GM19240 (cell line): ENCODE data around the gene FGF2.

Source experiments
- DNase-seq: peaks from one replicate; pipeline ENCODE4 v3.0.0; 2011; ENCODE audit warnings: low spot score; ENCODE audit not compliant: insufficient read length

FGF2 gene

GRCh38 chr4:122890147-122890795, 63.6 kb downstream of the FGF2 start:
- DNase-seq: no peak

- DNase-seq: no peak
These were observed 68.2 kb downstream of the FGF2 start for GRCh38 chr4:122894827-122895226.

GRCh38 chr4:122895336-122895995, 68.8 kb downstream of the FGF2 start:
- no peak for DNase-seq

GRCh38 chr4:122896270-122896669, 69.6 kb downstream of the FGF2 start:
- no peak for DNase-seq

GRCh38 chr4:122898370-122899150, 71.9 kb downstream of the FGF2 start:
- DNase-seq: no peak

GRCh38 chr4:122899682-122900081, 73.1 kb downstream of the FGF2 start:
- DNase-seq: no peak

GRCh38 chr4:122900314-122900713, 73.7 kb downstream of the FGF2 start:
- no peak for DNase-seq

GRCh38 chr4:122901247-122902010, 74.8 kb downstream of the FGF2 start:
- DNase-seq: no peak

GRCh38 chr4:122903766-122904288, 77.2 kb downstream of the FGF2 start:
- DNase-seq: no peak

GRCh38 chr4:122906859-122907305, 80.3 kb downstream of the FGF2 start:
- DNase-seq: no peak

- DNase-seq: no peak
These were observed 81.6 kb downstream of the FGF2 start for GRCh38 chr4:122908223-122908622.

- DNase-seq: no peak
These were observed 83.1 kb downstream of the FGF2 start for GRCh38 chr4:122909683-122910082.

- DNase-seq: no peak
These were observed 85.0 kb downstream of the FGF2 start for GRCh38 chr4:122911588-122911987.

- no peak for DNase-seq
These were observed 86.4 kb downstream of the FGF2 start for GRCh38 chr4:122912810-122913575.

GRCh38 chr4:122914292-122914904, 87.8 kb downstream of the FGF2 start:
- DNase-seq: no peak

GRCh38 chr4:122914938-122915337, 88.3 kb downstream of the FGF2 start:
- no peak for DNase-seq

- no peak for DNase-seq
These were observed 91.1 kb downstream of the FGF2 start for GRCh38 chr4:122917731-122918130.

GRCh38 chr4:122920473-122920872, 93.8 kb downstream of the FGF2 start:
- DNase-seq: no peak

- no peak for DNase-seq
These were observed 94.7 kb downstream of the FGF2 start for GRCh38 chr4:122921300-122921699.
